ENCODE results near the gene CNIH2.
"Not testable (repeated sequence)": the region's sequence is repeated elsewhere in the genome, so short reads cannot be mapped to it uniquely, and the experiment has no call there.

- not testable (repeated sequence) for TF ChIP-seq CTCF (conservative IDR thresholded peaks at IDR 0.05; ENCODE audit: low read depth in 2 of 2); ZNF462 (CRISPR knock-in tag; IDR thresholded peaks at IDR 0.05); CREB1 (CRISPR knock-in tag; IDR thresholded peaks at IDR 0.05; ENCODE audit: low read depth); ZNF114 (CRISPR knock-in tag; IDR thresholded peaks at IDR 0.05); STAT1 (IDR thresholded peaks at IDR 0.05; ENCODE audit: unreplicated experiment); NANOG (IDR thresholded peaks at IDR 0.05; ENCODE audit: borderline replicate concordance); EZH2 (IDR thresholded peaks at IDR 0.05; ENCODE audit: low read depth, unreplicated experiment); ETS1 (IDR thresholded peaks at IDR 0.05); REST (IDR thresholded peaks at IDR 0.05; ENCODE audit: unreplicated experiment)
Observed at GRCh38 chr11:66320748-66321147, 42.8 kb downstream of the CNIH2 start.

Measured in GM23338 (cell line).